ENCODE data around the gene KRTAP12-3. TPM values are rescaled to one million over a fixed set of nuclear protein-coding genes. Genes with fewer than 3 reads are reported as not detected.

KRTAP12-3 gene
- total and polyA plus RNA-seq, 3 donors from 2014 or later, result not detected

- 66 to 71% methylated on average over 8 of the region's 8 CpGs for WGBS, 2 donors
- no peak overlapping the region for H3K4me3 ChIP-seq
- DNase-seq, result no peak
- H3K36me3 ChIP-seq (ENCODE audit: low read depth, missing control alignments), result no peaks in the 10 kb centered on the region
- H3K9me3 ChIP-seq, result no peaks in the 10 kb centered on the region
- TF ChIP-seq POLR2A (IDR thresholded peaks at IDR 0.05) (no peak), CTCF (IDR thresholded peaks at IDR 0.05) (no peak)
- H3K4me1 ChIP-seq, result no peaks in the 10 kb centered on the region
- H3K27ac ChIP-seq, result no peak overlapping the region
- H3K27me3 ChIP-seq, result no peaks in the 10 kb centered on the region
- intact Hi-C loops (cut with DNase I; ENCODE audit: low total_unique reads), result no loop called here
Observed at GRCh38 chr21:44615466-44615865, 42.3 kb upstream of the KRTAP12-3 start.

- H3K9me3 ChIP-seq, result no peaks in the 10 kb centered on the region
- no peaks in the 10 kb centered on the region for H3K4me1 ChIP-seq
- H3K27ac ChIP-seq, result no peak overlapping the region
- no peaks in the 10 kb centered on the region for H3K27me3 ChIP-seq
- WGBS, 2 donors, result 58 to 85% methylated on average over 7 to 16 of the region's 17 CpGs
- H3K4me3 ChIP-seq, result no peak overlapping the region
- H3K36me3 ChIP-seq (ENCODE audit: low read depth, missing control alignments), result no peaks in the 10 kb centered on the region
- DNase-seq, result no peak
- TF ChIP-seq POLR2A (IDR thresholded peaks at IDR 0.05) (no peak), CTCF (IDR thresholded peaks at IDR 0.05) (no peak)
- intact Hi-C loops (cut with DNase I; ENCODE audit: low total_unique reads), result no loop called here
Observed at GRCh38 chr21:44615911-44616590, 41.7 kb upstream of the KRTAP12-3 start.

- intact Hi-C loops (cut with DNase I; ENCODE audit: low total_unique reads), result no loop called here
- Histone ChIP-seq H3K27me3 (no peaks in the 10 kb centered on the region), H3K36me3 (ENCODE audit: low read depth, missing control alignments) (no peaks in the 10 kb centered on the region), H3K4me1 (no peaks in the 10 kb centered on the region), H3K27ac (no peak overlapping the region), H3K9me3 (no peaks in the 10 kb centered on the region), H3K4me3 (no peak overlapping the region)
- WGBS, 2 donors, result 82 to 91% methylated on average over 15 to 16 of the region's 16 CpGs
- TF ChIP-seq CTCF (IDR thresholded peaks at IDR 0.05) (no peak), POLR2A (IDR thresholded peaks at IDR 0.05) (no peak)
- no peak for DNase-seq
Observed at GRCh38 chr21:44616591-44616926, 41.2 kb upstream of the KRTAP12-3 start.

GRCh38 chr21:44617071-44617501 is 40.6 kb upstream of the KRTAP12-3 start:
- Histone ChIP-seq H3K4me3 (no peak overlapping the region), H3K27me3 (no peaks in the 10 kb centered on the region), H3K36me3 (ENCODE audit: low read depth, missing control alignments) (no peaks in the 10 kb centered on the region), H3K4me1 (no peaks in the 10 kb centered on the region), H3K9me3 (no peaks in the 10 kb centered on the region), H3K27ac (no peak overlapping the region)
- TF ChIP-seq CTCF (IDR thresholded peaks at IDR 0.05) (no peak), POLR2A (IDR thresholded peaks at IDR 0.05) (no peak)
- 66 to 71% methylated on average over 8 of the region's 8 CpGs for WGBS, 2 donors
- no peak for DNase-seq
- intact Hi-C loops (cut with DNase I; ENCODE audit: low total_unique reads), result no loop called here

- Histone ChIP-seq H3K9me3 (no peaks in the 10 kb centered on the region), H3K4me3 (no peak overlapping the region), H3K27ac (no peak overlapping the region), H3K27me3 (no peaks in the 10 kb centered on the region), H3K36me3 (ENCODE audit: low read depth, missing control alignments) (no peaks in the 10 kb centered on the region), H3K4me1 (no peaks in the 10 kb centered on the region)
- intact Hi-C loops (cut with DNase I; ENCODE audit: low total_unique reads), result no loop called here
- WGBS, 2 donors, result 47% methylated on average over 4 of the region's 4 CpGs
- TF ChIP-seq CTCF (IDR thresholded peaks at IDR 0.05), result no peak
- TF ChIP-seq POLR2A (IDR thresholded peaks at IDR 0.05), result no peak
- no peak for DNase-seq
Observed at GRCh38 chr21:44618504-44618903, 39.2 kb upstream of the KRTAP12-3 start.

Measured in testis (tissue), 3 donors.